Measurements from ENCODE around the gene VGLL2.
"Not testable (repeated sequence)": the region's sequence is repeated elsewhere in the genome, so short reads cannot be mapped to it uniquely, and the experiment has no call there.

Gene VGLL2

DNA sequence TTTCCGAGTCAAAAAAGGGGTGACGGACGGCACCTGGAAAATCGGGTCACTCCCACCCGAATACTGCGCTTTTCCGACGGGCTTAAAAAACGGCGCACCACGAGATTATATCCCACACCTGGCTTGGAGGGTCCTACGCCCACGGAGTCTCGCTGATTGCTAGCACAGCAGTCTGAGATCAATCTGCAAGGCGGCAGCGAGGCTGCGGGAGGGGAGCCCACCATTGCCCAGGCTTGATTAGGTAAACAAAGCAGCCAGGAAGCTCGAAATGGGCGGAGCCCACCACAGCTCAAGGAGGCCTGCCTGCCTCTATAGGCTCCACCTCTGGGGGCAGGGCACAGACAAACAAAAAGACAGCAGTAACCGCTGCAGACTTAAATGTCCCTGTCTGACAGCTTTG is 20.4 kb upstream of the VGLL2 start:
- not testable (repeated sequence) for H3K27ac ChIP-seq (ENCODE audit: low read depth, low read length, severe bottlenecking); H3K9me3 ChIP-seq (ENCODE audit: control insufficient read depth, low read length); H3K4me3 ChIP-seq (ENCODE audit: extremely low read depth, insufficient read depth, low read length, poor library complexity, severe bottlenecking); H3K36me3 ChIP-seq (ENCODE audit: control insufficient read depth, insufficient read depth, low read length); H3K4me1 ChIP-seq (ENCODE audit: control insufficient read depth, insufficient read depth, low read length, poor library complexity, severe bottlenecking)
- WGBS, 2 experiments (ENCODE audit: insufficient coverage in 2 of 2), result 62 to 75% methylated on average over 6 to 7 of the region's 20 CpGs

DNA sequence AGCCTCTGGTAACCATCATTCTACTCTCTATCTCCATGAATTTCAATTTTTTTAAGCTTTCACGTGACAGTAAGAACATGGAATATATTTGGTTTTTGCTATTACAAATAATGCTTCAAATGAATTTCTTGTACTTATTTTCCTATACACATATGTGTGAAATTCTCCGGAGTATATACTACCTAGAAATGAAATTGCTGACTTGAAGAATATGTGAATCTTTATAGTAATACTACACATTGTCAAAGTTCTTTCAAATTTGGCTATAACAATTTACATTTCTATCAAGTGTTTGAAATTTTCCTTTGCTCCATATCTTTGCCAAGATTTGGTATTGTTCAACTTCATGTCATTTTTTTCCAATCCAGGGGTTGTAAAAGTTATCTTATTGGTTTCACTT is 11.6 kb upstream of the VGLL2 start:
- no peaks in the 10 kb centered on the region for H3K9me3 ChIP-seq (ENCODE audit: control insufficient read depth, low read length)
- WGBS, 2 experiments (ENCODE audit: insufficient coverage in 2 of 2), result no CpG with 5 or more reads among the region's 2 CpGs

DNA sequence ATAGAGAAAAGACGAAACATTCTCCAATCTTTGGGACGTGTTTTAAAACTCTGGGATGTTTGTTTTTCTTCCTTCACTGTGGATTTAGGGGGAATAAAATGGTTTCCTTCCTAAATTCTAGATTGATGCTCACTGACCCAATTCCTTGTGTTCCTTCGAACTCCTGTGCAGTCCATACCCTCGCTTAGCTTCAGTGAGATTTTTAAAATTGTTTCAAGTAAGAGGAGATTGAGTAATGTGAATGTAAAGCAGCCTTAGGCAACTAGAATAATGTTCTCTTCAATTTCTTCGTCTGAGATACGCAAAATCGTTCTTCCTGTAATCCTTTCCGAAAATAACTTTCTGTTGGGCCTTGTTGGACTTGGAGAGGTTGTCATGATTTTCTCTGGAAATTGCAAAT is 2.6 kb upstream of the VGLL2 start:
- Histone ChIP-seq H3K27ac (ENCODE audit: low read depth, low read length, severe bottlenecking) (no peak overlapping the region), H3K36me3 (ENCODE audit: control insufficient read depth, insufficient read depth, low read length) (no peaks in the 10 kb centered on the region), H3K4me1 (ENCODE audit: control insufficient read depth, insufficient read depth, low read length, poor library complexity, severe bottlenecking) (no peaks in the 10 kb centered on the region), H3K9me3 (ENCODE audit: control insufficient read depth, low read length) (no peaks in the 10 kb centered on the region), H3K4me3 (ENCODE audit: extremely low read depth, insufficient read depth, low read length, poor library complexity, severe bottlenecking) (no peak overlapping the region)
- 40 to 90% methylated on average over 1 to 2 of the region's 8 CpGs for WGBS, 2 experiments (ENCODE audit: insufficient coverage in 2 of 2)

More for the DNA sequence above, 11.6 kb upstream of the VGLL2 start:
- Histone ChIP-seq H3K36me3 (ENCODE audit: control insufficient read depth, insufficient read depth, low read length) (no peaks in the 10 kb centered on the region), H3K27ac (ENCODE audit: low read depth, low read length, severe bottlenecking) (no peak overlapping the region), H3K4me1 (ENCODE audit: control insufficient read depth, insufficient read depth, low read length, poor library complexity, severe bottlenecking) (no peaks in the 10 kb centered on the region), H3K4me3 (ENCODE audit: extremely low read depth, insufficient read depth, low read length, poor library complexity, severe bottlenecking) (no peak overlapping the region)

DNA sequence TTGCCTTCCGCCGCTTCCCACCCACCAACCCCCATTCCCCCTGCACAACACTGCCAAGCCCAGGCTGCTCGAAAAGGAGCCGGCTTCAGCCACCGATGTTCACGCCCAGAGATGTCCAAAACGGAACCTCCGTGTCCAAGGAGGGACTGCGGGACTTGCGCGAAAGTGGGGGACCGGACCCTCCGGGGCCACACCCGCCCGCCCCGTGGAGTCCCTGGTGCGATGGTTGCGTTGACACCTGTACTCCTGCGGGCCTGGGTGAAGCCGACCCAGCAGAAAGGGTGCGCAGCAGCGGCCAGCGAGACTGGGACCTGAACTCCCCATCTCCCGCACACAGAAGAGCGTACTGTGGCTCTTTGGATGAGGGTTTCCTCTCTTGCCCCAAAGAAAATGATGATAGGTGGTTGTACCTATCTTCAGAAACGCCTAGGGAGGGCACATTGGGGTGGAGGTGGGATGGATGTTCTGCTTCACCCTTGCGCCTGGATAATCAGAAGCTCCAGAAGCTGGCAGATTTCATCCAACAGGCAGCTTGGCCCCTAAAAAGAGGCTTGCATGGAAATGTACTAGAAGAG is 1.9 kb upstream of the VGLL2 start:
- Histone ChIP-seq H3K9me3 (ENCODE audit: control insufficient read depth, low read length) (no peaks in the 10 kb centered on the region), H3K4me1 (ENCODE audit: control insufficient read depth, insufficient read depth, low read length, poor library complexity, severe bottlenecking) (no peaks in the 10 kb centered on the region), H3K4me3 (ENCODE audit: extremely low read depth, insufficient read depth, low read length, poor library complexity, severe bottlenecking) (no peak overlapping the region), H3K27ac (ENCODE audit: low read depth, low read length, severe bottlenecking) (no peak overlapping the region), H3K36me3 (ENCODE audit: control insufficient read depth, insufficient read depth, low read length) (no peaks in the 10 kb centered on the region)
- 88 to 93% methylated on average over 20 to 27 of the region's 27 CpGs for WGBS, 2 experiments (ENCODE audit: insufficient coverage in 2 of 2)

DNA sequence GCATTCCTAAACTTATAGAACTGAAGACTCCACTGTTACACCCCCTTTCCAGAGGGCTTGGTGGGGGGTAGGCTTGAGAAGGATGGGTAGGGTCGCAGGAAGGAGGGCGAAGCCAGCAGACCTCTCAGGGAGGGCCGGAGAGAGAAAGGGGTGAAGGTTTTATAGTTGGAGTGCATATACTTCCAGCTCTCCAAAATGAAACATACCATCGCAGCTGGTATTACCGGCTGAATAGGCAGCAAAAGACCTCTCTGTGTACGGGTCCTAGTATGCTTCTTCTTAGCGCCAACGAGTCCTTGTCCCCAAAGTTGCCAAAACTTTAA is 1.0 kb upstream of the VGLL2 start:
- Histone ChIP-seq H3K9me3 (ENCODE audit: control insufficient read depth, low read length) (no peaks in the 10 kb centered on the region), H3K4me1 (ENCODE audit: control insufficient read depth, insufficient read depth, low read length, poor library complexity, severe bottlenecking) (no peaks in the 10 kb centered on the region), H3K36me3 (ENCODE audit: control insufficient read depth, insufficient read depth, low read length) (no peaks in the 10 kb centered on the region), H3K4me3 (ENCODE audit: extremely low read depth, insufficient read depth, low read length, poor library complexity, severe bottlenecking) (peak overlapping the region; percentile 34), H3K27ac (ENCODE audit: low read depth, low read length, severe bottlenecking) (no peak overlapping the region)
- WGBS, 2 experiments (ENCODE audit: insufficient coverage in 2 of 2), result 15 to 20% methylated on average over 5 to 7 of the region's 8 CpGs

DNA sequence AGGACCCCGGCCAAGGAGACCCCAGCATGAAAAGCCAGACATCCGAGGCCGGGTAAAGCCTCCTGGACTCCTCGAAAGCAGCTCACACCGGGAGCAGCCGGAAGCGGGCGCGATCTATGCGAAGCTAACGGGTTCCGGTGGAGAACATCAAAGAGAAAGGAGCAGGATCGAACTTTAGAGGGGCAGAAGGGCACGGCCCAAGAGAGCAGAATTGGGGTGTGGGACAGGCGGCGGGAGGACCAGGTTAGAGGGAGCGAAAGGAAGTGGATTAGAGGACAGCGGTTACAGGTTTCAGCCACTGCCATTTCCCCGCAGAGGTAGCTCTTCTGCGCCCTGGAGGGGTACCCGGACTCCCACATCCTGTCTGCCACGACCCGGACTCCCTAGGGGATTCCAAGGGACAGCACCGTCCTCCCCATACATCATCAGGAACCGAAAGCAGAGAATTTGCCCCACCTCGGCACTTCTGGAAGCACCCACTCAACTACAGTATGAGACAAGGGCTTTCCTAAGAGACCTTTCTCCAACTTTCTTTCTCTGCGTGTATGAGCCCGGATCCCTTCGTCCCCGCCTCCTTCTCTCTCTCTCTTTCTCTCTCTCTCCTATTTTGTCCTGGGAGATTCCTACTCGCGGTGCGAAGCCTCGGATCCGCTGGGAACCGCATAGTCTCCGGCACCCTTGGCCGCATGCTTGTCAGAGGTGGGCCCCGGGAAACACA is 507 bp upstream of the VGLL2 start:
- WGBS, 2 experiments (ENCODE audit: insufficient coverage in 2 of 2), result 2% methylated on average over 28 to 32 of the region's 39 CpGs
- Histone ChIP-seq H3K4me3 (ENCODE audit: extremely low read depth, insufficient read depth, low read length, poor library complexity, severe bottlenecking) (peak overlapping the region; percentile 34), H3K9me3 (ENCODE audit: control insufficient read depth, low read length) (no peaks in the 10 kb centered on the region), H3K36me3 (ENCODE audit: control insufficient read depth, insufficient read depth, low read length) (no peaks in the 10 kb centered on the region), H3K4me1 (ENCODE audit: control insufficient read depth, insufficient read depth, low read length, poor library complexity, severe bottlenecking) (peaks cover 2% of the 10 kb centered on the region), H3K27ac (ENCODE audit: low read depth, low read length, severe bottlenecking) (no peak overlapping the region)

DNA sequence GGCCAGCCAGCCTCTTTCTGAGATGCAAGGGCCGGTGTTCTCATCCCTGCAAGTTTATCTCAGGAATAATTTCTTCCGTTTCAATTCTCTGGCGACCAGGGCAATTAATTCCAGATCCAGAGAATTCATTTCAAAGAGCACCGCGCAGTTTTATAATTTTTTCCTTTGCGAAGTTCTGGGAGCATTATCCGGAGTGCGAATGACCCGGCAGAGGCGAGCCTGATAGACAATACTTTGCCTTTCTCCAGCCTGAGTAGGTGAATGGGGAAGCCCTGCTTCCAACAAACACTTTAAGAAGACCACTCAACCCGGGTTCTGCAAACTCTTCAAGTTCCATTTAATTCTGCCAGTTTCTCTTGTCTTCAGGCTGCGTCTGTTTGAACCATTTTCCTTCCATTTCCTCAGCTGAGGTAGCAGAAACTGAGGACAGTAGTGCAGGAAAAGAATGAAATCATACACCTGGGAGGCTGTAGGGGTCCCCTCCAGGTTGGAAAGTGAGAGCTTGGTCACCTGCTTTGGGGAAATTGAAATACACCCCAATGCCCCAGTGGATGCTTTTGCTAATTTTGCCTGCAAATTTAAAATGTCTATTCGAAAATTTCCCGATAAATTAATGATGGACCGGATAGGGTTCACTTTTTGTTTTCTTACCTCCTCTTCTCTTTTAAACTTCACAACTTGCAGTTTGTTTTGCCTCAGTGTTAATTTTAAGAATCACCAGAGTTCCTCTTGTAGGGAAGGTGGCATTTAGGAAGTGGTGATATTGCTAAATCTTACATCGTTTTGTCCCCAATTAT is 1.1 kb downstream of the VGLL2 start:
- 20 to 24% methylated on average over 11 to 12 of the region's 16 CpGs for WGBS, 2 experiments (ENCODE audit: insufficient coverage in 2 of 2)
- Histone ChIP-seq H3K4me3 (ENCODE audit: extremely low read depth, insufficient read depth, low read length, poor library complexity, severe bottlenecking) (peak overlapping the region; percentile 34), H3K36me3 (ENCODE audit: control insufficient read depth, insufficient read depth, low read length) (no peaks in the 10 kb centered on the region), H3K27ac (ENCODE audit: low read depth, low read length, severe bottlenecking) (no peak overlapping the region), H3K4me1 (ENCODE audit: control insufficient read depth, insufficient read depth, low read length, poor library complexity, severe bottlenecking) (peaks cover 6% of the 10 kb centered on the region), H3K9me3 (ENCODE audit: control insufficient read depth, low read length) (no peaks in the 10 kb centered on the region)

DNA sequence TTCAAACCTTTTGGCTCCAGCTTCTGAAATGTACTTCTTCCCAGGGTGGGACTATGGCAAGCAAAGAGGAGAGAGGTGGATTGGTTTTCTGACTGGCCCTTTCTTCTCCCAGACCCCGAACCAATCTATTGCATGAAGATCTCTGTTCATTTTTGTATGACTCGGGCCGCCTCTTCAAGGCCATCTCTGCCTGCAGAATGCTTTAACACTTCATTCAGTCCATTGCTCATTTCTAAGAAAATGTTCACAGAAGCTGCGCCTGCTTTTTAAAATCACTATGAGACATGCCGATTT is 1.6 kb downstream of the VGLL2 start:
- WGBS, 2 experiments (ENCODE audit: insufficient coverage in 2 of 2), result 56 to 75% methylated on average over 2 to 3 of the region's 5 CpGs
- Histone ChIP-seq H3K4me3 (ENCODE audit: extremely low read depth, insufficient read depth, low read length, poor library complexity, severe bottlenecking) (no peak overlapping the region), H3K4me1 (ENCODE audit: control insufficient read depth, insufficient read depth, low read length, poor library complexity, severe bottlenecking) (peaks cover 6% of the 10 kb centered on the region), H3K9me3 (ENCODE audit: control insufficient read depth, low read length) (no peaks in the 10 kb centered on the region), H3K27ac (ENCODE audit: low read depth, low read length, severe bottlenecking) (no peak overlapping the region), H3K36me3 (ENCODE audit: control insufficient read depth, insufficient read depth, low read length) (no peaks in the 10 kb centered on the region)

DNA sequence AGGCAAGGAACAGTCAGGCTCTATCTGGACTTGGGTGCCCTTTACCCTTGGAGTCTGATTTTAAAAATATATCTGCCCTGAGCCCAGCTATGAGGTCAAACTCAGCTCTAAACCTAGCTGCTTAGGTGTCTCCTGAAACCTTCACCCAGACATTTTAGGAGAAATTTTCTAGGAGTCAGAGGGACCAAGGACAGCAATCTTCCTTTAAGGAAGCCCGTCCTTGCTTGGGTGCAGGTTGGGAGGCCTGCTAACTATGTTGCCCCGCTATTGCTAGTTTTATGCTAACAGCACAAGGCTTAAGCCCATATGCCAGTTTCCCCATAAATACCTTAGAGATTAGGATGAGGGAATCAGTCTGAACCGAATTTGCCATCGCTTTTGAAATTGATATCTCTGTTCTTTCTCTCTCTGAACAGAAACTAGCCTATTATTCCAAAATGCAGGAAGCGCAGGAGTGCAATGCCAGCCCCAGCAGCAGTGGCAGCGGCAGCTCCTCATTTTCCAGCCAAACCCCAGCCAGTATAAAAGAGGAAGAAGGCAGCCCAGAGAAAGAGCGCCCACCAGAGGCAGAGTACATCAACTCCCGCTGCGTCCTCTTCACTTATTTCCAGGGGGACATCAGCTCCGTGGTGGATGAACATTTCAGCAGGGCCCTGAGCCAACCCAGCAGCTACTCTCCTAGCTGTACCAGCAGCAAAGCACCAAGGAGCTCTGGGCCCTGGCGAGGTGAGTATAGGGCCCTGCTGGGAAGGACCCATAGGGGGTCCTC is 2.6 kb downstream of the VGLL2 start:
- no peaks in the 10 kb centered on the region for H3K9me3 ChIP-seq (ENCODE audit: control insufficient read depth, low read length)
- peaks cover 6% of the 10 kb centered on the region for H3K4me1 ChIP-seq (ENCODE audit: control insufficient read depth, insufficient read depth, low read length, poor library complexity, severe bottlenecking)
- H3K27ac ChIP-seq (ENCODE audit: low read depth, low read length, severe bottlenecking), result no peak overlapping the region
- 13 to 27% methylated on average over 6 of the region's 11 CpGs for WGBS, 2 experiments (ENCODE audit: insufficient coverage in 2 of 2)
- H3K36me3 ChIP-seq (ENCODE audit: control insufficient read depth, insufficient read depth, low read length), result no peaks in the 10 kb centered on the region
- H3K4me3 ChIP-seq (ENCODE audit: extremely low read depth, insufficient read depth, low read length, poor library complexity, severe bottlenecking), result no peak overlapping the region

DNA sequence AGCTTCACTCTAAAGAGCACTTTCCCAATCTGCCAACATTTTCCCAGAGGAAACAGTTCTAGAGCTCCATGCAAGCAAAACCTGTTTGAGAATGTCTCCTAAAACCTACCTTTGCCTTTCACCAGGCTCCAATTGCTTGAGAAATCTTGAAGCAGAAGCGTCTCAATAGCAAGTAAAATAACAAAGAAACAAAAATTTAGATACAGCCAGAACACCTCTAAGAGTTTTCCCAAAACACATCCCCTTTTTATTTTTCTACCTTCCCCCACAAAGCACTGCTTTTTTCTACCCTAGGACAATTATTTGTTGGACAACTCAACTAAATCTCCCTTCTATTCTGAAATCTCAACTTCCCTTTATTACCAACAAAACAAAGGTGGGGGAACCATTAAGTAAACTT is 3.6 kb downstream of the VGLL2 start:
- Histone ChIP-seq H3K4me3 (ENCODE audit: extremely low read depth, insufficient read depth, low read length, poor library complexity, severe bottlenecking) (no peak overlapping the region), H3K4me1 (ENCODE audit: control insufficient read depth, insufficient read depth, low read length, poor library complexity, severe bottlenecking) (peaks cover 6% of the 10 kb centered on the region), H3K9me3 (ENCODE audit: control insufficient read depth, low read length) (no peaks in the 10 kb centered on the region), H3K36me3 (ENCODE audit: control insufficient read depth, insufficient read depth, low read length) (no peaks in the 10 kb centered on the region), H3K27ac (ENCODE audit: low read depth, low read length, severe bottlenecking) (no peak overlapping the region)
- 17 to 33% methylated on average over 1 of the region's 1 CpG for WGBS, 2 experiments (ENCODE audit: insufficient coverage in 2 of 2)

All from mesodermal cell (in vitro differentiated cells).